ENCODE data around the gene AMH.
A peak's percentile ranks its signal among the peaks of the same experiment; 100 is the strongest.

GRCh38 chr19:2274931-2275535 lies 25.9 kb downstream of the AMH start:
- TF ChIP-seq POLR2AphosphoS5 (IDR thresholded peaks at IDR 0.05; ENCODE audit: low read depth, low read length): no peak
- TF ChIP-seq TAF1 (IDR thresholded peaks at IDR 0.05; ENCODE audit: borderline replicate concordance, insufficient read depth, low read length): no peak
- no peak for TF ChIP-seq SIN3A (IDR thresholded peaks at IDR 0.05; ENCODE audit: borderline replicate concordance, insufficient read depth, low read length)
- TF ChIP-seq REST (IDR thresholded peaks at IDR 0.05; ENCODE audit: insufficient read depth in 1 of 2, low read depth in 2 of 2, low read length in 2 of 2): peak; percentile 54 to 76
